Right lobe of liver (tissue), 4 donors: ENCODE measurements around the gene PPP6R1.

Source experiments
- POLR2A ChIP-seq: fragments of 450-650 bp; IDR thresholded peaks from one replicate; pipeline ENCODE4 v1.6.1; 2017; ENCODE audit warnings: antibody characterized with exemption, mild to moderate bottlenecking
- TF ChIP-seq, protein P1 (sequence below), 4 donors: fragments of 200-600 bp in 3 of 4; fragments of 450-650 bp in 1 of 4; IDR thresholded peaks; one replicate each; pipeline versions ENCODE4 v1.5.1 to v1.8.0; 2016 to 2022; ENCODE audit warnings: antibody characterized with exemption in 4 of 4, mild to moderate bottlenecking in 2 of 4
- donor health status: DM: no; HTN: no; CAD: no.
- donor health status: DM: no; HTN: no; CAD: no.
- donor health status: DM: no; HTN: yes; CAD: no.

DNA sequence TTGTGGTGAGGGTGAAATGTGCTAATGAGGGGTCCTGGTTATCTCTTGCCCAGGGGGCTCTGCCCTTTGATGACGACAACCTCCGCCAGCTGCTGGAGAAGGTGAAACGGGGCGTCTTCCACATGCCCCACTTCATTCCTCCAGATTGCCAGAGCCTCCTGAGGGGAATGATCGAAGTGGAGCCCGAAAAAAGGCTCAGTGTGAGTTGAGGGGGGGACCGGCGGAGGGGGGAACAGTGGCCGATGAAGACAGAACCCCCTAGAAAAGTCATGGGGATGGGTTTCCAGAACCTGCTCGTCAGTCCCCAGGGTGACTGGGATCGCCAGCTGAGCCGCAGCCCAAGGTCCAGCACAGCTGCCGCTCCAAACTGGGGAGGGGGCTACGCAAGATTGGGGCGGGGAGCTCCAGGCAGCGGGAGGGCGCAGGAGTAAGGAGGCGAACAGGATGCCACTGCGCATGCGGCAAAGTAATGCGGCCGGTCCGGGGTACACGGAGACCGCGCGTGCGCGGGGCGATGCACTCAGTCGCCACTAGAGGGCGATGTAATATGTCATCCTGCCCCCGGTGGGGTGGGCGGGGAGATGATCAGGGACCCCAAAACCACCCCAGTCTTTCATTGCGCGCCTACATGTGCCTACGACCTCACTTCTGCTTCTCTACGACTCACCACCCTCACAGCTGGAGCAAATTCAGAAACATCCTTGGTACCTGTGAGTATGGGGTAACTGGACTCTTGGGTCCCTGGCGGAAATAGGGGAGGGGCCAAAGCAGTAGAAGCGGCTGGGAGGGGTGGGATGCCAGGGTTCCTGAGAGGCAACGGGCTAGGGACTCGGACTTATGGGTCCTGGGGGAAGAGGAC, 42.9 kb upstream of the PPP6R1 start:
- TF ChIP-seq, protein P1, sequence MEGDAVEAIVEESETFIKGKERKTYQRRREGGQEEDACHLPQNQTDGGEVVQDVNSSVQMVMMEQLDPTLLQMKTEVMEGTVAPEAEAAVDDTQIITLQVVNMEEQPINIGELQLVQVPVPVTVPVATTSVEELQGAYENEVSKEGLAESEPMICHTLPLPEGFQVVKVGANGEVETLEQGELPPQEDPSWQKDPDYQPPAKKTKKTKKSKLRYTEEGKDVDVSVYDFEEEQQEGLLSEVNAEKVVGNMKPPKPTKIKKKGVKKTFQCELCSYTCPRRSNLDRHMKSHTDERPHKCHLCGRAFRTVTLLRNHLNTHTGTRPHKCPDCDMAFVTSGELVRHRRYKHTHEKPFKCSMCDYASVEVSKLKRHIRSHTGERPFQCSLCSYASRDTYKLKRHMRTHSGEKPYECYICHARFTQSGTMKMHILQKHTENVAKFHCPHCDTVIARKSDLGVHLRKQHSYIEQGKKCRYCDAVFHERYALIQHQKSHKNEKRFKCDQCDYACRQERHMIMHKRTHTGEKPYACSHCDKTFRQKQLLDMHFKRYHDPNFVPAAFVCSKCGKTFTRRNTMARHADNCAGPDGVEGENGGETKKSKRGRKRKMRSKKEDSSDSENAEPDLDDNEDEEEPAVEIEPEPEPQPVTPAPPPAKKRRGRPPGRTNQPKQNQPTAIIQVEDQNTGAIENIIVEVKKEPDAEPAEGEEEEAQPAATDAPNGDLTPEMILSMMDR (IDR thresholded peaks at IDR 0.05), result peak; percentile 95 to 97 (median 96)
- no peak for TF ChIP-seq POLR2A
